Heart right ventricle (tissue), 16 donors: ENCODE data around the gene EEPD1. TPM values are rescaled to one million over a fixed set of nuclear protein-coding genes. Genes with fewer than 3 reads are reported as not detected.
A peak's percentile ranks its signal among the peaks of the same experiment; 100 is the strongest.

Experiments
- ATAC-seq, 8 donors: fragments of 200-7000 bp; cut with Tn5 transposase; one replicate each; pipeline ENCODE4 v1.9.1; 2020; ENCODE audit warnings: mild to moderate bottlenecking in 8 of 8, moderate library complexity in 8 of 8, moderate number of reproducible peaks in 1 of 8
- DNase-seq, 2 donors: peaks; one replicate each; pipeline ENCODE4 v3.0.0-alpha.2; 2020
- H3K27ac ChIP-seq, 10 donors: fragments of 200-600 bp; sonication (generic) in 2 of 10; one replicate each; pipeline versions ENCODE4 v1.5.0 to v1.8.0; 2020 to 2022; ENCODE audit warnings: mild to moderate bottlenecking in 3 of 10
- H3K27me3 ChIP-seq, 7 donors: fragments of 200-600 bp; one replicate each; pipeline ENCODE4 v1.8.0; 2021 to 2022; ENCODE audit warnings: mild to moderate bottlenecking in 2 of 7
- H3K36me3 ChIP-seq, 9 donors: fragments of 200-600 bp; sonication (generic) in 1 of 9; one replicate each; pipeline versions ENCODE4 v1.5.0 to v1.8.0; 2020 to 2022; ENCODE audit warnings: mild to moderate bottlenecking in 2 of 9
- H3K4me1 ChIP-seq, 9 donors: fragments of 200-600 bp; sonication (generic) in 1 of 9; one replicate each; pipeline versions ENCODE4 v1.5.0 to v1.8.0; 2020 to 2022; ENCODE audit warnings: mild to moderate bottlenecking in 4 of 9
- H3K4me3 ChIP-seq, 10 donors: fragments of 200-600 bp; sonication (generic) in 2 of 10; one replicate each; pipeline versions ENCODE4 v1.5.0 to v1.8.0; 2020 to 2022; ENCODE audit warnings: mild to moderate bottlenecking in 7 of 10, moderate library complexity in 2 of 10
- H3K9me3 ChIP-seq, 11 donors: fragments of 200-600 bp in 10 of 11; sonication (generic) in 2 of 11; one replicate each; pipeline versions ENCODE4 v1.5.0 to v1.8.0; 2013 to 2022; ENCODE audit warnings: mild to moderate bottlenecking in 2 of 11, control low read depth in 1 of 11, moderate library complexity in 1 of 11
- CTCF ChIP-seq, 9 donors: fragments of 200-600 bp; sonication (generic) in 2 of 9; IDR thresholded peaks; one replicate each; pipeline versions ENCODE4 v1.5.0 to v1.8.0; 2021 to 2022; ENCODE audit warnings: antibody characterized with exemption in 9 of 9, mild to moderate bottlenecking in 5 of 9, moderate library complexity in 1 of 9
- WGBS, 2 donors: extraction: QIAGEN DNeasy Blood & Tissue Kit; methylation state at CpG; one replicate each; pipeline ENCODE4 v1.1.7; 2013; ENCODE audit warnings: inconsistent platforms in 1 of 2; 5-methylcytosine and 5-hydroxymethylcytosine counted together
- intact Hi-C, 10 donors: fragments of 100-400 bp; cut with DNase I; formaldehyde crosslinking; loops; one replicate each; pipeline versions ENCODE4 v1.11.1 to v1.14.2; 2022
- polyA plus RNA-seq, 2 donors: library from polyadenylated mRNA; stranded (reverse); fragments of 200-250 nt; gene quantifications; one replicate each; pipeline ENCODE4 v1.2.3, GENCODE V29; 2013
- total RNA-seq, 10 donors: library from RNA; stranded (reverse); fragmentation: NEBNext Ultra II Directional in 3 of 10; extraction: Animal tissue kit (Norgen Biotek cat#: 25700) in 3 of 10; gene quantifications; one replicate each; pipeline versions ENCODE4 v1.2.1 to v1.2.4, GENCODE V29; 2021 to 2023
- donor health status: Arrhythmogenic right ventricular cardiomyopathy.
- donor health status: ischemic (EF 13 %, LVEDD 7.1; RV severe dilation, severe dysfunction).
- donor health status: healthy with polysubstance abuse.
- donor health status: DM: no; HTN: yes; CAD: no.
- donor health status: DM: no; HTN: no; CAD: no.
- donor health status: ischemic (EF 25% LVEDD 6.9; RV normal size, moderate dysfunction).
- donor health status: ischemic (EF 25% LVEDD 5.7; RV mildly dilated, moderate dysfunction).
- donor health status: healthy.
- donor health status: DM: yes; HTN: yes; CAD: no.
- donor health status: Ischemic cardiomyopathy.
- donor health status: ischemic (EF 35%, LVEDD 5.7; RV mildly dilated, moderate dysfunction).
- donor health status: nonischemic (EF 11% LVEDD 7.7; RV severe dilation, severe dysfunction).
- donor health status: DM: yes; HTN: yes; CAD: no.
- donor health status: PGD.
- donor health status: ischemic (EF 29% LVEDD 5.4; RV normal size, mild dysfunction).
- donor health status: nonischemic (EF 23%, LVEDD 6.1; RV moderate dilation, normal function).

Gene EEPD1
- total and polyA plus RNA-seq, 12 donors: 6.1 to 15.2 (median 8.4) TPM

DNA sequence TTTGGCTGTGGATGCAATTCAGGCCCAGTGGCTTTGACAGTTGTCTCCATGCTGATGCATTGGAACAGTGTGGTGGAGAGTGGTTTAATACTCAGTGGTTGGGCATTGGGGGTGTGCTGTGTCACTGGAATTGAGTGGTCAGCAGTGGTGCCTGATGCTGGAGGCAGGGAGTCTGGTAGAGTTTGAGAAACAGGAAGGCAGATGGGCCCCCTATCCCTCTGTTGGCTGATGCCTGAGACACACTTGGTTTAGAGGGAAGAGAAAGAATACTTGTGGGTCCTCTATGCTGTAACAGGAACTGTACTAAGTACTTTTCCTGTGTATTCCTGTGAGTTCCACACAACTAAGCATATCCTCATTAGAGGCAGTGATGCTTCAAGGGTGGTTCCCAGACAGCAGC, 55.4 kb downstream of the EEPD1 start:
- DNase-seq: no peak
- no peak for TF ChIP-seq CTCF (IDR thresholded peaks at IDR 0.05)
- Histone ChIP-seq H3K36me3 (no peaks in the 10 kb centered on the region), H3K9me3 (no peaks in the 10 kb centered on the region), H3K27ac (peak overlapping the region in 3 of 10 donors; percentile 41 to 71 (median 44)), H3K4me1 (peaks cover 2 to 74% (median 59%) of the 10 kb centered on the region in 9 donors), H3K4me3 (no peak overlapping the region), H3K27me3 (no peaks in the 10 kb centered on the region)
- intact Hi-C loops: loop anchor here in 3 of 10 donors (5.0 to 10.0 kb wide), 3 partner anchors 66 to 79 kb away; no protein-coding TSS in a partner anchor
- ATAC-seq: peak in 5 of 8 donors; percentile 19 to 43 (median 35)

- WGBS, 2 donors: 69 to 70% methylated on average over 9 of the region's 9 CpGs
- TF ChIP-seq CTCF (IDR thresholded peaks at IDR 0.05): no peak
- Histone ChIP-seq H3K36me3 (no peaks in the 10 kb centered on the region), H3K27me3 (no peaks in the 10 kb centered on the region), H3K27ac (peak overlapping the region in 2 of 10 donors; percentile 32 to 71), H3K9me3 (no peaks in the 10 kb centered on the region), H3K4me3 (no peak overlapping the region), H3K4me1 (peaks cover 2 to 66% (median 58%) of the 10 kb centered on the region in 9 donors)
- DNase-seq (no peak), ATAC-seq (no peak)
- intact Hi-C loops: loop anchor here in 3 of 10 donors (5.0 to 10.0 kb wide), 3 partner anchors 66 to 78 kb away; no protein-coding TSS in a partner anchor
These were observed 56.2 kb downstream of the EEPD1 start for GRCh38 chr7:36208997-36209813.

- H3K4me3 ChIP-seq: no peak overlapping the region
- DNase-seq (no peak), ATAC-seq (no peak)
- H3K36me3 ChIP-seq: no peaks in the 10 kb centered on the region
- peaks cover 2 to 61% (median 55%) of the 10 kb centered on the region in 9 donors for H3K4me1 ChIP-seq
- intact Hi-C loops: loop anchor here in 4 of 10 donors (5.0 to 10.0 kb wide), 3 partner anchors 65 to 78 kb away; no protein-coding TSS in a partner anchor
- H3K27me3 ChIP-seq: no peaks in the 10 kb centered on the region
- no peak for TF ChIP-seq CTCF (IDR thresholded peaks at IDR 0.05)
- H3K27ac ChIP-seq: peak overlapping the region in 1 of 10 donors; percentile 32
- 35 to 56% methylated on average over 5 of the region's 5 CpGs for WGBS, 2 donors
- H3K9me3 ChIP-seq: no peaks in the 10 kb centered on the region
These were observed 56.7 kb downstream of the EEPD1 start for GRCh38 chr7:36209814-36210183.

GRCh38 chr7:36210291-36210922, 57.4 kb downstream of the EEPD1 start:
- H3K27ac ChIP-seq: peak overlapping the region in 1 of 10 donors; percentile 32
- H3K36me3 ChIP-seq: no peaks in the 10 kb centered on the region
- H3K4me3 ChIP-seq: no peak overlapping the region
- H3K27me3 ChIP-seq: no peaks in the 10 kb centered on the region
- DNase-seq (no peak), ATAC-seq (no peak)
- H3K4me1 ChIP-seq: peaks cover 2 to 61% (median 52%) of the 10 kb centered on the region in 9 donors
- WGBS, 2 donors: 67 to 72% methylated on average over 5 of the region's 5 CpGs
- TF ChIP-seq CTCF (IDR thresholded peaks at IDR 0.05): no peak
- no peaks in the 10 kb centered on the region for H3K9me3 ChIP-seq
- intact Hi-C loops: loop anchor here in 1 of 10 donors (5.0 kb wide), 1 partner anchor 77 kb away; no protein-coding TSS in a partner anchor
